ENCODE data around the gene FABP2. TPM values are rescaled to one million over a fixed set of nuclear protein-coding genes. Genes with fewer than 3 reads are reported as not detected.
"Not testable (repeated sequence)": the region's sequence is repeated elsewhere in the genome, so short reads cannot be mapped to it uniquely, and the experiment has no call there.

FABP2 gene
- total RNA-seq, 1 donor from 2014 or later, result not detected

GRCh38 chr4:119310826-119311225 is 11.1 kb downstream of the FABP2 start:
- DNase-seq (ENCODE audit: low spot score), result no peak

GRCh38 chr4:119307606-119308005 is 14.3 kb downstream of the FABP2 start:
- DNase-seq (ENCODE audit: low spot score), result no peak

- no peak for DNase-seq (ENCODE audit: low spot score)
These were observed 17.5 kb downstream of the FABP2 start for GRCh38 chr4:119304431-119304830.

- no peak for DNase-seq (ENCODE audit: low spot score)
These were observed 18.2 kb downstream of the FABP2 start for GRCh38 chr4:119303587-119304305.

- no peak for DNase-seq (ENCODE audit: low spot score)
These were observed 19.7 kb downstream of the FABP2 start for GRCh38 chr4:119302073-119302832.

GRCh38 chr4:119300101-119300978 is 21.6 kb downstream of the FABP2 start:
- DNase-seq (ENCODE audit: low spot score), result peak; percentile 97

GRCh38 chr4:119299741-119300100 is 22.2 kb downstream of the FABP2 start:
- DNase-seq (ENCODE audit: low spot score), result no peak

GRCh38 chr4:119299260-119299671 is 22.7 kb downstream of the FABP2 start:
- no peak for DNase-seq (ENCODE audit: low spot score)

GRCh38 chr4:119297795-119298194 is 24.1 kb downstream of the FABP2 start:
- DNase-seq (ENCODE audit: low spot score), result no peak

- no peak for DNase-seq (ENCODE audit: low spot score)
These were observed 25.6 kb downstream of the FABP2 start for GRCh38 chr4:119296356-119296755.

- no peak for DNase-seq (ENCODE audit: low spot score)
These were observed 31.3 kb downstream of the FABP2 start for GRCh38 chr4:119290598-119290997.

GRCh38 chr4:119289313-119289712 is 32.6 kb downstream of the FABP2 start:
- no peak for DNase-seq (ENCODE audit: low spot score)

GRCh38 chr4:119286377-119287002 is 35.4 kb downstream of the FABP2 start:
- no peak for DNase-seq (ENCODE audit: low spot score)

- DNase-seq (ENCODE audit: low spot score), result no peak
These were observed 36.8 kb downstream of the FABP2 start for GRCh38 chr4:119284876-119285780.

- no peak for DNase-seq (ENCODE audit: low spot score)
These were observed 40.5 kb downstream of the FABP2 start for GRCh38 chr4:119281393-119281792.

GRCh38 chr4:119279945-119280344 is 42.0 kb downstream of the FABP2 start:
- DNase-seq (ENCODE audit: low spot score), result not testable (repeated sequence)

GRCh38 chr4:119279541-119279940 is 42.4 kb downstream of the FABP2 start:
- not testable (repeated sequence) for DNase-seq (ENCODE audit: low spot score)

- no peak for DNase-seq (ENCODE audit: low spot score)
These were observed 50.4 kb downstream of the FABP2 start for GRCh38 chr4:119271361-119272085.

GRCh38 chr4:119268466-119268865 is 53.5 kb downstream of the FABP2 start:
- DNase-seq (ENCODE audit: low spot score), result no peak

Data from mucosa of gallbladder (tissue), 1 donor.